NCI-H1694 treated with DMSO at 0.1 percent for 48 hours (cell line): ENCODE measurements around the gene PCED1B.
A peak's percentile ranks its signal among the peaks of the same experiment; 100 is the strongest.

Source experiments
- DNase-seq: peaks from one replicate; lab custom pipeline; 2025; lab: John Stamatoyannopoulos, UW

Gene PCED1B

GRCh38 chr12:47067771-47068431 lies 11.5 kb upstream of the PCED1B start:
- no peak for DNase-seq

GRCh38 chr12:47068539-47068938 lies 10.9 kb upstream of the PCED1B start:
- no peak for DNase-seq

- no peak for DNase-seq
Measured at GRCh38 chr12:47070310-47070709, 9.1 kb upstream of the PCED1B start.

GRCh38 chr12:47071241-47071852 lies 8.1 kb upstream of the PCED1B start:
- peak; percentile 2 for DNase-seq

GRCh38 chr12:47073951-47074350 lies 5.5 kb upstream of the PCED1B start:
- DNase-seq: no peak

GRCh38 chr12:47074757-47075156 lies 4.7 kb upstream of the PCED1B start:
- DNase-seq: no peak

- DNase-seq: no peak
Measured at GRCh38 chr12:47075192-47076084, 4.0 kb upstream of the PCED1B start.

- no peak for DNase-seq
Measured at GRCh38 chr12:47077206-47078085, 2.0 kb upstream of the PCED1B start.

- DNase-seq: no peak
Measured at GRCh38 chr12:47078086-47078395, 1.4 kb upstream of the PCED1B start.

- no peak for DNase-seq
Measured at GRCh38 chr12:47078733-47079467, 521 bp upstream of the PCED1B start.

- no peak for DNase-seq
Measured at GRCh38 chr12:47079981-47080724, 732 bp downstream of the PCED1B start.

GRCh38 chr12:47080725-47081502 lies 1.5 kb downstream of the PCED1B start:
- DNase-seq: no peak

GRCh38 chr12:47082283-47082682 lies 2.9 kb downstream of the PCED1B start:
- DNase-seq: no peak

GRCh38 chr12:47082796-47083621 lies 3.6 kb downstream of the PCED1B start:
- no peak for DNase-seq

GRCh38 chr12:47084172-47084571 lies 4.8 kb downstream of the PCED1B start:
- DNase-seq: no peak

GRCh38 chr12:47085815-47086252 lies 6.4 kb downstream of the PCED1B start:
- DNase-seq: no peak

GRCh38 chr12:47087088-47087688 lies 7.8 kb downstream of the PCED1B start:
- no peak for DNase-seq
